Thoracic aorta (tissue), 2 donors: ENCODE data around the gene KCNS1. TPM values are rescaled to one million over a fixed set of nuclear protein-coding genes. Genes with fewer than 3 reads are reported as not detected.

Experiments used
- ATAC-seq: fragments of 150-250 bp; one replicate; pipeline ENCODE4 v1.8.0; 2017; ENCODE audit warnings: low read depth; ENCODE audit not compliant: insufficient number of reproducible peaks, low FRiP score
- DNase-seq: peaks from one replicate; pipeline ENCODE4 v3.0.0-alpha.2; 2020; ENCODE audit warnings: low spot score
- H3K27ac ChIP-seq, 2 donors: fragments of 200-600 bp; sonication (generic); 1 replicate in 1 of 2; 2 replicates in 1 of 2; pipeline ENCODE4 v1.5.1; 2016; ENCODE audit warnings: mild to moderate bottlenecking in 2 of 2, moderate library complexity in 2 of 2
- H3K27me3 ChIP-seq: fragments of 200-600 bp; sonication (generic); replicated peaks from 2 replicates; pipeline ENCODE4 v1.6.0; 2016; ENCODE audit warnings: mild to moderate bottlenecking; ENCODE audit not compliant: insufficient read depth
- H3K36me3 ChIP-seq: fragments of 200-600 bp; sonication (generic); one replicate; pipeline ENCODE4 v1.5.1; 2016
- H3K4me1 ChIP-seq, 2 donors: fragments of 200-600 bp; sonication (generic); 1 replicate in 1 of 2; 2 replicates in 1 of 2; pipeline versions ENCODE4 v1.5.1 to v1.6.0; 2016; ENCODE audit warnings: low read depth in 2 of 2, mild to moderate bottlenecking in 1 of 2; ENCODE audit not compliant: control insufficient read depth in 1 of 2
- H3K4me3 ChIP-seq: fragments of 200-600 bp; sonication (generic); 2 replicates; pipeline ENCODE4 v1.5.1; 2016; ENCODE audit warnings: mild to moderate bottlenecking
- H3K9me3 ChIP-seq: fragments of 200-600 bp; sonication (generic); 2 replicates; pipeline ENCODE4 v1.5.1; 2016
- total RNA-seq, 2 donors: library from RNA; depleted of rRNA; stranded (reverse); fragments of >200 nt; gene quantifications; one replicate each; pipeline versions ENCODE4 v1.1.0 to v1.2.3, GENCODE V29; 2016
- TF ChIP-seq, protein P1 (sequence below): fragments of 200-600 bp; sonication (generic); IDR thresholded peaks from one replicate; pipeline ENCODE4 v1.5.1; 2019; ENCODE audit warnings: antibody characterized with exemption

The KCNS1 gene
- total RNA-seq, 2 donors from 2014 or later, result not detected

DNA sequence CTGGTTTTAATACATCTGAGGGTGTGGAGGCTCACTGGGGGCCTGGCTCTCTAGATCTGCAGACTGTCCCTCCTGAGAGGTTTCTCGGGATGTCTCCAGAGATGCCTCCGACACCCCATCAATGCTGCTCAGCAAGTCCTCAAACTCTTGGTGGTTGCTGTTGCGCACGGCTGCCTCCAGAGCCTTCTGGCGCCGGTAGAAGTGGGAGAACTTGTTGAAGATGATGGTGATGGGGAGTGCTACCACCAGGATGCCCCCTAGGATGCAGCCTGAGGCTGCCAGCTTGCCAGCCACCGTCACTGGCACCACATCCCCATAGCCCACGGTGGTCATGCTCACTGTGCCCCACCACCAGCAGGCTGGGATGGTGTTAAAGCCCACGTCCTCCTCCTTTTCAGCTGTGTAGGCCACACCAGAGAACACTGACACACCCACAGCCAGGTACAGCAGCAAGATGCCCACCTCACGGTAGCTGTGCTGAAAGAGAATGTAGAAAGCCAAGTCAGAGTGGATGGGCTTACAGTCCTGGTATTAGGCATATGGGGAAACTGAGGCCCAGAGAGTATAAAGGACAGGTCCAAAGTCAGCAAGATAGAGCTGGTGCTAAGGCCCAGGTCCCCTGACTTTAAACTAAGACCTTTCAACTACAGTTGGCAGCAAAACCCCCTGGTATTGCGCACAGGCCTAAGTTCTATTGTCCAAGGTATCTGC is 5.9 kb downstream of the KCNS1 start:
- TF ChIP-seq, protein P1, sequence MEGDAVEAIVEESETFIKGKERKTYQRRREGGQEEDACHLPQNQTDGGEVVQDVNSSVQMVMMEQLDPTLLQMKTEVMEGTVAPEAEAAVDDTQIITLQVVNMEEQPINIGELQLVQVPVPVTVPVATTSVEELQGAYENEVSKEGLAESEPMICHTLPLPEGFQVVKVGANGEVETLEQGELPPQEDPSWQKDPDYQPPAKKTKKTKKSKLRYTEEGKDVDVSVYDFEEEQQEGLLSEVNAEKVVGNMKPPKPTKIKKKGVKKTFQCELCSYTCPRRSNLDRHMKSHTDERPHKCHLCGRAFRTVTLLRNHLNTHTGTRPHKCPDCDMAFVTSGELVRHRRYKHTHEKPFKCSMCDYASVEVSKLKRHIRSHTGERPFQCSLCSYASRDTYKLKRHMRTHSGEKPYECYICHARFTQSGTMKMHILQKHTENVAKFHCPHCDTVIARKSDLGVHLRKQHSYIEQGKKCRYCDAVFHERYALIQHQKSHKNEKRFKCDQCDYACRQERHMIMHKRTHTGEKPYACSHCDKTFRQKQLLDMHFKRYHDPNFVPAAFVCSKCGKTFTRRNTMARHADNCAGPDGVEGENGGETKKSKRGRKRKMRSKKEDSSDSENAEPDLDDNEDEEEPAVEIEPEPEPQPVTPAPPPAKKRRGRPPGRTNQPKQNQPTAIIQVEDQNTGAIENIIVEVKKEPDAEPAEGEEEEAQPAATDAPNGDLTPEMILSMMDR, result no peak
- Histone ChIP-seq H3K9me3 (no peaks in the 10 kb centered on the region), H3K27me3 (no peaks in the 10 kb centered on the region)

DNA sequence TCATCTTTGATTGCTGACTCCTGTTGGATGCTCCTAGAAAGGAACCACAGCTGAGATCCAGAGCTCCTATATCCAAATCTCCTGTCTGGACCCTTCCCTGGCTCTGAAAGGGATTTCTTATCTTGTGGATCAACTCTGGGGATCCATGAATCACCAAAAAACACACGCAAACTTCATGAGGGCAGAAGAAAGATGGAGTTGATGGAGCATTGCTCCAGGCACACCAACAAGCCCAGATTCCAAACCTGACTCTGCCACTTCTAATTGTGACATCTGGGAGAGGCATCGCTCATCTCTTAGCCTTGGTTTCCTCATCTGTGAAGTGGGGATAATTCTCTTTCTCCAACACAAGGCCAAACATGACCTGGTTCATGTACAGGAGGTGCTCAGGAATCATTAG is 6.7 kb downstream of the KCNS1 start:
- ATAC-seq (no peak), DNase-seq (no peak)
- Histone ChIP-seq H3K4me3 (no peak overlapping the region), H3K27ac (no peak overlapping the region), H3K9me3 (no peaks in the 10 kb centered on the region), H3K27me3 (no peaks in the 10 kb centered on the region), H3K36me3 (no peaks in the 10 kb centered on the region), H3K4me1 (peaks cover 0 to 11% of the 10 kb centered on the region in 2 donors)
- TF ChIP-seq, protein P1, result no peak

More for the DNA sequence above, 5.9 kb downstream of the KCNS1 start:
- DNase-seq (no peak), ATAC-seq (no peak)
- H3K27ac ChIP-seq, result no peak overlapping the region
- H3K4me1 ChIP-seq, result peaks cover 0 to 11% of the 10 kb centered on the region in 2 donors
- no peaks in the 10 kb centered on the region for H3K36me3 ChIP-seq
- H3K4me3 ChIP-seq, result no peak overlapping the region

DNA sequence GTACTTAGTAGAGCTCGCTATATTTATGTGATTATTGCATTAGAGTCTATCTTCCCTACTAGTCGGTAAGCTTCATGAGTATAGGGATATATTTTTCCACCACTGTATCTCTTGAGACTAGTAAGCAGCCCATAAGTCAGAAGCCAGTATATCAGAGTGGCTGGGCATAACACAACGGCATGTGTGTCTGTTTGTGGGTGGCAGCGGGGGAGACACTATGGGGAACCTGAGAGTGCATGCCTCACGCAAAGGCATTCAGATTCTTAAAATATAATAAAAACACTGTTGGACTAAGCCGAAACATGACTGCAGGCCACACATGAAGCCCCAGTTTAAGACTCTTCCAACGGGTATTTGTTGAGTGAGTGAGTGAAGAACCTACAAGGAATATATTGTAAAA is 8.0 kb downstream of the KCNS1 start:
- no peak overlapping the region for H3K4me3 ChIP-seq
- DNase-seq (no peak), ATAC-seq (no peak)
- peaks cover 0 to 5% of the 10 kb centered on the region in 2 donors for H3K4me1 ChIP-seq
- TF ChIP-seq, protein P1, result no peak
- no peaks in the 10 kb centered on the region for H3K36me3 ChIP-seq
- no peaks in the 10 kb centered on the region for H3K27me3 ChIP-seq
- H3K9me3 ChIP-seq, result no peaks in the 10 kb centered on the region
- H3K27ac ChIP-seq, result no peak overlapping the region

DNA sequence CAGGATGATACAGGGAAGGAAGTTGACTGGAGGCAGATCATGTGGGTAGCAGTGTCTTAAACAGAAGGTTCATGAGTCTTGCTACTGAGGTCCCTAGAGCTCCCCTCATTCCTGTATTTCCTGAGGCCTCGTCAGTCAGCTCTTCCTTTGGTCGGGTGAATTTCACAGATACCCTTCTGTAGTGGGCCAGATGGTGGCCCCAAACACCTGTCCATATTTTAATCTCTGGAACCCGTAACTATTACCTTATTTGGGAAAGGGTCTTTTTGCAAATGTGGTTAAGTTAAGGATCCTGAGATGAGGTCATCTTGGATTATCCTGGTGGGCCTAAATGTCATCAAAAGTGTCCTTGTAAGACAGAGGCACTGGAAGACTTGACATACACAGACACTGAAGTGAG is 9.6 kb downstream of the KCNS1 start:
- H3K36me3 ChIP-seq, result no peaks in the 10 kb centered on the region
- ATAC-seq (no peak), DNase-seq (no peak)
- H3K27ac ChIP-seq, result no peak overlapping the region
- no peaks in the 10 kb centered on the region for H3K9me3 ChIP-seq
- H3K4me3 ChIP-seq, result no peak overlapping the region
- no peaks in the 10 kb centered on the region for H3K4me1 ChIP-seq
- TF ChIP-seq, protein P1, result no peak
- H3K27me3 ChIP-seq, result no peaks in the 10 kb centered on the region

DNA sequence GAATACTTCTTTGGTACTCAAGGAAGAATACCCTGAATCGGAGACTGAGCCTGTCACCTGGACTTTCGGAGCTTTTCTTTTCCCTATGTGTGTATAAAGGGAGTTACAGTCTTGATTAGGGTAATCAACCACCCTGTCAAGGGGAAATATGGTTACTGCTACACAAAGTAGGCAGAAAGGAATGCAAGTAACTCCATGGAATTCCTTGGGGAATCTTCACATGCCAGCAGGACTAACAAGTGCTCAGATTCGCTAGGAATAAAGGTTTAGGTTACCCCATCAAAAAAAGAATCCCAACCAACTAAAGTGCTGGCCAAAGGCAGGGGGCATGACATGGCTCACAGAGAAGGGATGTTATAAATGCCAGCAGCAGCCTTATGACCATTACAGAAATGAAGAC is 10.4 kb downstream of the KCNS1 start:
- TF ChIP-seq, protein P1, result no peak
- H3K27ac ChIP-seq, result no peak overlapping the region
- H3K27me3 ChIP-seq, result no peaks in the 10 kb centered on the region
- no peaks in the 10 kb centered on the region for H3K9me3 ChIP-seq
- DNase-seq, result no peak
- no peaks in the 10 kb centered on the region for H3K4me1 ChIP-seq
- no peak for ATAC-seq
- H3K36me3 ChIP-seq, result no peaks in the 10 kb centered on the region
- no peak overlapping the region for H3K4me3 ChIP-seq
